Breast epithelium (tissue), 4 donors: ENCODE data around the gene ACAP2. TPM values are rescaled to one million over a fixed set of nuclear protein-coding genes. Genes with fewer than 3 reads are reported as not detected.
"Not testable (repeated sequence)": the region's sequence is repeated elsewhere in the genome, so short reads cannot be mapped to it uniquely, and the experiment has no call there.

ENCODE experiments used
- DNase-seq, 2 donors: peaks; one replicate each; pipeline ENCODE4 v3.0.0-alpha.2; 2019; ENCODE audit warnings: low spot score in 2 of 2
- H3K27ac ChIP-seq, 2 donors: fragments of 200-600 bp; sonication (generic) in 1 of 2; one replicate each; pipeline ENCODE4 v1.5.1; 2016 to 2019; ENCODE audit warnings: mild to moderate bottlenecking in 1 of 2
- H3K27me3 ChIP-seq, 2 donors: fragments of 200-600 bp; sonication (generic) in 1 of 2; one replicate each; pipeline versions ENCODE4 v1.5.1 to v1.6.0; 2017 to 2019; ENCODE audit warnings: control low read depth in 1 of 2, mild to moderate bottlenecking in 1 of 2
- H3K36me3 ChIP-seq: fragments of 200-600 bp; one replicate; pipeline ENCODE4 v1.5.1; 2019
- H3K4me1 ChIP-seq, 2 donors: fragments of 200-600 bp; sonication (generic); one replicate each; pipeline ENCODE4 v1.5.1; 2016 to 2019; ENCODE audit warnings: control low read depth in 1 of 2
- H3K4me3 ChIP-seq, 3 donors: fragments of 200-600 bp; sonication (generic); 1 replicate in 2 of 3; 2 replicates in 1 of 3; pipeline ENCODE4 v1.5.1; 2016 to 2019; ENCODE audit warnings: mild to moderate bottlenecking in 3 of 3, moderate library complexity in 2 of 3
- H3K9me3 ChIP-seq, 2 donors: fragments of 200-600 bp; sonication (generic) in 1 of 2; one replicate each; pipeline ENCODE4 v1.5.1; 2016 to 2019; ENCODE audit warnings: control low read depth in 1 of 2
- POLR2A ChIP-seq: fragments of 450-650 bp; IDR thresholded peaks from one replicate; pipeline ENCODE4 v1.6.1; 2016; ENCODE audit warnings: antibody characterized with exemption, mild to moderate bottlenecking, moderate library complexity
- POLR2AphosphoS5 ChIP-seq, 3 donors: sonication (generic); formaldehyde crosslinking; IDR thresholded peaks; one replicate each; pipeline ENCODE4 v1.6.1; 2017; ENCODE audit warnings: antibody characterized with exemption in 3 of 3
- intact Hi-C: fragments of 100-400 bp; cut with DNase I; formaldehyde crosslinking; loops from one replicate; pipeline ENCODE4 v1.15.1; 2023; ENCODE audit warnings: low total_unique reads
- total RNA-seq, 3 donors: library from RNA; depleted of rRNA; stranded (reverse); fragments of >200 nt; gene quantifications; one replicate each; pipeline ENCODE4 v1.1.0, GENCODE V29; 2016
- TF ChIP-seq, protein P1 (sequence below), 3 donors: fragments of 450-650 bp; IDR thresholded peaks; one replicate each; pipeline ENCODE4 v1.5.1; 2016 to 2017; ENCODE audit warnings: antibody characterized with exemption in 3 of 3, mild to moderate bottlenecking in 3 of 3, moderate library complexity in 3 of 3

ACAP2 gene
- total RNA-seq, 3 donors from 2014 or later, result 60.0 to 87.1 (median 63.0) TPM

GRCh38 chr3:195467641-195468390, 25.0 kb upstream of the ACAP2 start:
- Histone ChIP-seq H3K4me1 (no peaks in the 10 kb centered on the region), H3K4me3 (no peak overlapping the region), H3K27me3 (no peaks in the 10 kb centered on the region), H3K36me3 (no peaks in the 10 kb centered on the region), H3K9me3 (no peaks in the 10 kb centered on the region), H3K27ac (no peak overlapping the region)
- DNase-seq, result no peak
- TF ChIP-seq, protein P1, sequence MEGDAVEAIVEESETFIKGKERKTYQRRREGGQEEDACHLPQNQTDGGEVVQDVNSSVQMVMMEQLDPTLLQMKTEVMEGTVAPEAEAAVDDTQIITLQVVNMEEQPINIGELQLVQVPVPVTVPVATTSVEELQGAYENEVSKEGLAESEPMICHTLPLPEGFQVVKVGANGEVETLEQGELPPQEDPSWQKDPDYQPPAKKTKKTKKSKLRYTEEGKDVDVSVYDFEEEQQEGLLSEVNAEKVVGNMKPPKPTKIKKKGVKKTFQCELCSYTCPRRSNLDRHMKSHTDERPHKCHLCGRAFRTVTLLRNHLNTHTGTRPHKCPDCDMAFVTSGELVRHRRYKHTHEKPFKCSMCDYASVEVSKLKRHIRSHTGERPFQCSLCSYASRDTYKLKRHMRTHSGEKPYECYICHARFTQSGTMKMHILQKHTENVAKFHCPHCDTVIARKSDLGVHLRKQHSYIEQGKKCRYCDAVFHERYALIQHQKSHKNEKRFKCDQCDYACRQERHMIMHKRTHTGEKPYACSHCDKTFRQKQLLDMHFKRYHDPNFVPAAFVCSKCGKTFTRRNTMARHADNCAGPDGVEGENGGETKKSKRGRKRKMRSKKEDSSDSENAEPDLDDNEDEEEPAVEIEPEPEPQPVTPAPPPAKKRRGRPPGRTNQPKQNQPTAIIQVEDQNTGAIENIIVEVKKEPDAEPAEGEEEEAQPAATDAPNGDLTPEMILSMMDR (IDR thresholded peaks at IDR 0.05), result no peak
- TF ChIP-seq POLR2A, result no peak
- TF ChIP-seq POLR2AphosphoS5 (IDR thresholded peaks at IDR 0.05), result no peak
- intact Hi-C loops, result no loop called here

- Histone ChIP-seq H3K27ac (no peak overlapping the region), H3K27me3 (no peaks in the 10 kb centered on the region), H3K4me1 (no peaks in the 10 kb centered on the region), H3K4me3 (no peak overlapping the region), H3K9me3 (no peaks in the 10 kb centered on the region), H3K36me3 (no peaks in the 10 kb centered on the region)
- no peak for DNase-seq
- no peak for TF ChIP-seq POLR2A
- TF ChIP-seq, protein P1 (IDR thresholded peaks at IDR 0.05), result no peak
- no peak for TF ChIP-seq POLR2AphosphoS5 (IDR thresholded peaks at IDR 0.05)
- intact Hi-C loops, result no loop called here
Observed at GRCh38 chr3:195466251-195466650, 23.4 kb upstream of the ACAP2 start.

- H3K9me3 ChIP-seq, H3K4me1 ChIP-seq, DNase-seq, H3K27ac ChIP-seq, H3K4me3 ChIP-seq, H3K36me3 ChIP-seq, H3K27me3 ChIP-seq, intact Hi-C loops: not testable (repeated sequence)
Observed at GRCh38 chr3:195462922-195463321, 20.1 kb upstream of the ACAP2 start.

DNA sequence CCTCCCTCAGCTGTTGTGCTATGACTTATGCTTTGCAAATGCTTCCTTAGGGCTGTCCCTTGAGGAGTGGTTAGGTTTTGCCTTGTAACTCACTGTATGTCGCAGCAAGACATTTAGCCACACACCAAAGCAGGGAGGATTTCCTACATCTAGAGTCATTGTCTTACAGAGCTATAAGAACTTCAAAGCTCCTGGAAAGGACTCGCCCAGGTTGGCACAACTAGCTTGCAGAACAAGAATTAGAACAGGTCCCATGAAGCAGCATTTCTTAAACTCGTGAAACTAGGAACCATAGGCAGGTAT, 19.4 kb upstream of the ACAP2 start:
- no peaks in the 10 kb centered on the region for H3K27me3 ChIP-seq
- no peak overlapping the region for H3K4me3 ChIP-seq
- no peak overlapping the region for H3K27ac ChIP-seq
- no peaks in the 10 kb centered on the region for H3K4me1 ChIP-seq
- no peaks in the 10 kb centered on the region for H3K36me3 ChIP-seq
- DNase-seq, result no peak
- TF ChIP-seq, protein P1 (IDR thresholded peaks at IDR 0.05), result no peak
- intact Hi-C loops, result no loop called here
- H3K9me3 ChIP-seq, result no peaks in the 10 kb centered on the region

DNA sequence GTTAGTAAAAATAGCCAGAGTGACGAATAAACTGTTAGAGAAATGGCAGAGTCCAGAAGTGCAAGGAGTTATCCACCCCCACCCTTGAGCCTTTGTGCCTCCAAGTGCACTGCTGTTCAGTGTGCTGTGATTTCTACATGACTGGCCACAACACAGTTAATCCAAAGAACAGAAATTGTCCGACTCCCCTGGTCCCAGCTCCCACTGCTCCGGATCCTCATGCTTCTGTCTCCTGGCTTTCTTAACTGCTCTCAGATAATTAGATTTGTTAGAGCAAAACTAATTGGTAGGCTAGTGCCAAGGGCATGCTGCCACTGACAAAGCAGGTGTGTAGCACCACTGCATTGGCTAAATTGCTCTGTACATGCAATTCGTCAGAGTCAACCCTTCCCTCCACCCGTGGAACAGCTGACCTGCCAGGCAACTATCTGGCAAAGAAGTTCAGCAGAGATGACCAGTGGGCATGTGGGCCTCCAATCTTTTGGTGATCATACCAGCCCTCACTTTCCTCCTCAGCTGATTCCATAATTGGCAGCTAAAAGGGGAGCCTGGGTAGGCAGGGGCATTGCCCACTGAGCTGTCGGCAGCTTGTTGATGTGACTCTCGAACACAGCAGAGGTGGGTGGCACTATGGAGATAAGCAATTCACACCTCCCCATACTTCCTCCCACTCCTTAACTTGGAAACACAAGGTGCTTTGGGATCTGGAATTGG, 18.9 kb upstream of the ACAP2 start:
- H3K9me3 ChIP-seq, result no peaks in the 10 kb centered on the region
- H3K27ac ChIP-seq, result no peak overlapping the region
- H3K4me1 ChIP-seq, result no peaks in the 10 kb centered on the region
- no peak for DNase-seq
- H3K4me3 ChIP-seq, result no peak overlapping the region
- intact Hi-C loops, result no loop called here
- no peaks in the 10 kb centered on the region for H3K36me3 ChIP-seq
- no peaks in the 10 kb centered on the region for H3K27me3 ChIP-seq
- TF ChIP-seq, protein P1 (IDR thresholded peaks at IDR 0.05), result no peak
- TF ChIP-seq POLR2AphosphoS5 (IDR thresholded peaks at IDR 0.05), result no peak
- TF ChIP-seq POLR2A, result no peak
